B cell (primary cell): ENCODE data around the gene MMRN2. TPM values are rescaled to one million over a fixed set of nuclear protein-coding genes. Genes with fewer than 3 reads are reported as not detected.
"Not testable (repeated sequence)": the region's sequence is repeated elsewhere in the genome, so short reads cannot be mapped to it uniquely, and the experiment has no call there.

Experiments used
- ATAC-seq: fragments of 200-7000 bp; cut with Tn5 transposase; one replicate; pipeline ENCODE4 v1.10.0; 2021; ENCODE audit warnings: low read depth, mild to moderate bottlenecking, moderate number of reproducible peaks, moderate library complexity
- CTCF ChIA-PET: fragments of 350-600 bp; sonication (Branson Sonifier 250); formaldehyde crosslinking; loops from one replicate; lab custom pipeline; 2021; ENCODE audit warnings: antibody characterized with exemption, inconsistent platforms; lab: Charles Lee
- POLR2A ChIA-PET: fragments of 350-600 bp; sonication (Branson Sonifier 250); formaldehyde crosslinking; loops from one replicate; lab custom pipeline; 2021; ENCODE audit warnings: antibody characterized with exemption; lab: Charles Lee
- DNase-seq: peaks from one replicate; pipeline ENCODE4 v3.0.0; 2013
- H2AFZ ChIP-seq: 2 replicates; pipeline ENCODE4 v1.6.1; 2012; ENCODE audit warnings: mild to moderate bottlenecking, low read depth, low read length; ENCODE audit not compliant: insufficient read depth, poor library complexity, severe bottlenecking
- H3K27ac ChIP-seq, 2 donors: 1 replicate in 1 of 2; 2 replicates in 1 of 2; pipeline ENCODE4 v1.5.1; 2012 to 2013; ENCODE audit warnings: low read length in 2 of 2, mild to moderate bottlenecking in 2 of 2, moderate library complexity in 1 of 2
- H3K27me3 ChIP-seq, 4 experiments: fragments of 200-600 bp in 1 of 4; sonication (generic) in 1 of 4; replicated peaks in 1 of 4; 1 replicate in 2 of 4; 2 replicates in 2 of 4; pipeline versions ENCODE4 v1.6.1 to v1.7.0; 2013 to 2016; ENCODE audit warnings: low read length in 3 of 4, mild to moderate bottlenecking in 2 of 4, mixed read lengths in 1 of 4, moderate library complexity in 1 of 4; ENCODE audit not compliant: insufficient read depth in 4 of 4, control insufficient read depth in 3 of 4; ENCODE audit errors: control extremely low read depth in 1 of 4
- H3K36me3 ChIP-seq, 2 experiments: replicated peaks in 1 of 2; 1 replicate in 1 of 2; 2 replicates in 1 of 2; pipeline versions ENCODE4 v1.6.1 to v1.7.1; 2013; ENCODE audit warnings: low read length in 1 of 2; ENCODE audit not compliant: insufficient read depth in 2 of 2, control insufficient read depth in 1 of 2; ENCODE audit errors: control extremely low read depth in 1 of 2, extremely low read depth in 1 of 2
- H3K4me1 ChIP-seq, 2 donors: fragments of 200-600 bp in 1 of 2; sonication (generic) in 1 of 2; 1 replicate in 1 of 2; 2 replicates in 1 of 2; pipeline versions ENCODE4 v1.5.1 to v1.6.1; 2013 to 2017; ENCODE audit warnings: low read length in 2 of 2; ENCODE audit not compliant: control insufficient read depth in 2 of 2, insufficient read depth in 2 of 2
- H3K4me2 ChIP-seq: replicated peaks from 2 replicates; pipeline ENCODE3; 2012; ENCODE audit warnings: mild to moderate bottlenecking, low read depth, low read length; ENCODE audit not compliant: poor library complexity, severe bottlenecking
- H3K4me3 ChIP-seq, 5 experiments: fragments of 200-600 bp in 1 of 5; sonication (generic) in 1 of 5; 1 replicate in 3 of 5; 2 replicates in 2 of 5; pipeline versions ENCODE4 v1.5.1 to v1.7.0; 2011 to 2016; ENCODE audit warnings: low read length in 4 of 5, mild to moderate bottlenecking in 4 of 5, low read depth in 2 of 5, control low read depth in 1 of 5, moderate library complexity in 1 of 5; ENCODE audit not compliant: insufficient read depth in 1 of 5; ENCODE audit errors: control extremely low read depth in 1 of 5, extremely low read depth in 1 of 5
- H3K79me2 ChIP-seq: fragments of 200-600 bp; sonication (generic); one replicate; pipeline ENCODE4 v1.6.0; 2016; ENCODE audit warnings: low read length; ENCODE audit not compliant: control insufficient read depth, insufficient read depth
- H3K9ac ChIP-seq: fragments of 200-600 bp; sonication (generic); 2 replicates; pipeline ENCODE4 v1.6.1; 2017; ENCODE audit warnings: mild to moderate bottlenecking, low read length, moderate library complexity
- H3K9me3 ChIP-seq, 3 donors: one replicate each; pipeline versions ENCODE4 v1.6.1 to v1.7.1; 2013; ENCODE audit warnings: low read length in 2 of 3; ENCODE audit not compliant: control insufficient read depth in 2 of 3, insufficient read depth in 1 of 3; ENCODE audit errors: control extremely low read depth in 1 of 3
- H4K20me1 ChIP-seq: 2 replicates; pipeline ENCODE4 v1.6.0; 2012; ENCODE audit warnings: mild to moderate bottlenecking, low read length; ENCODE audit not compliant: insufficient read depth, control insufficient read depth, poor library complexity, severe bottlenecking
- H3K27ac Mint-ChIP-seq: one replicate; pipeline ENCODE4 v1.8.0; 2021; ENCODE audit warnings: mixed read lengths
- H3K27me3 Mint-ChIP-seq: one replicate; pipeline ENCODE4 v1.8.0; 2021; ENCODE audit warnings: mixed read lengths
- H3K4me1 Mint-ChIP-seq: one replicate; pipeline ENCODE4 v1.8.0; 2021; ENCODE audit warnings: mixed read lengths
- H3K4me3 Mint-ChIP-seq: one replicate; pipeline ENCODE4 v1.8.0; 2021; ENCODE audit warnings: mixed read lengths
- H3K9me3 Mint-ChIP-seq: one replicate; pipeline ENCODE4 v1.8.0; 2022; ENCODE audit warnings: mixed read lengths; ENCODE audit not compliant: insufficient read depth
- EZH2 ChIP-seq: IDR thresholded peaks from 2 replicates; pipeline ENCODE4 v1.6.1; 2012; ENCODE audit warnings: borderline replicate concordance, low read depth, mild to moderate bottlenecking, moderate library complexity, low read length; ENCODE audit not compliant: insufficient read depth, poor library complexity, severe bottlenecking
- WGBS: methylation state at CpG from one replicate; pipeline ENCODE4 v1.1.5; 2013; ENCODE audit warnings: missing lambda C conversion rate; ENCODE audit not compliant: insufficient coverage; 5-methylcytosine and 5-hydroxymethylcytosine counted together
- intact Hi-C: fragments of 100-400 bp; cut with micrococcal nuclease; formaldehyde crosslinking; loops from one replicate; pipeline ENCODE4 v1.10.0; 2022
- polyA plus RNA-seq: library from polyadenylated mRNA; depleted of rRNA; stranded (reverse); fragments of >200 nt; gene quantifications from 2 replicates; pipeline ENCODE4 v1.2.3, GENCODE V29; 2012
- total RNA-seq, 2 donors: library from RNA; stranded (reverse); fragments of 120-200 nt in 1 of 2; gene quantifications; 1 replicate in 1 of 2; 2 replicates in 1 of 2; pipeline versions ENCODE4 v1.2.3 to v1.2.4, GENCODE V29; 2013 to 2022
- TF ChIP-seq, protein P1 (sequence below): fragments of 200-600 bp; IDR thresholded peaks from one replicate; pipeline ENCODE4 v1.8.0; 2022; ENCODE audit warnings: antibody characterized with exemption, mild to moderate bottlenecking

The MMRN2 gene
- total and polyA plus RNA-seq, 2 donors (not counting 1 experiment from before 2014, with no cell fraction given) = 1.0 to 1.1 TPM

DNA sequence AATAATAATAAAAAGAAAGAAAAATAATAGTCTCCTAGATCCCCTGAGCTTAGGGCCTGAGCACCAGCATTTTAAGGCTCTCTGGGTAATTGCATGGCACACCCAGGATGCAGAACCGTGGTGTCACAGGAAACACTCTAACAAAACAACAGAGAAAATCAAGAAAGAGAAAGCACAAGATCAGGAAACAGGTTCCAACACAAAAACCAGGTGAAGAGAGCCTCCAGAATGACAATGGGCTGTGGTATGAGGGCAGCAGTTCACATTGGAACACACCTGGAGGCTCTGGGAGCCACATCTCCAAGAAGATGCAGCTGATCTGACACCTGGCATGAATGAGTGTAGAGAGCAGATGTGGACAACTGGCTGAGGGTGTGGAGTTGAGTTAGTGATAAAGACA lies 7.1 kb downstream of the MMRN2 start:
- Histone ChIP-seq H3K4me3 (no peak overlapping the region), H3K27ac (no peak overlapping the region)

GRCh38 chr10:86947806-86948205 lies 9.6 kb downstream of the MMRN2 start:
- H3K4me3 ChIP-seq, H3K79me2 ChIP-seq, H2AFZ ChIP-seq, H3K36me3 ChIP-seq, POLR2A ChIA-PET, H3K27me3 Mint-ChIP-seq, ATAC-seq, intact Hi-C loops, H3K4me1 ChIP-seq, CTCF ChIA-PET, H4K20me1 ChIP-seq, H3K9me3 Mint-ChIP-seq, H3K4me3 Mint-ChIP-seq, H3K27ac ChIP-seq, H3K27ac Mint-ChIP-seq, H3K4me1 Mint-ChIP-seq, DNase-seq, H3K9ac ChIP-seq, H3K4me2 ChIP-seq: not testable (repeated sequence)
- Histone ChIP-seq H3K9me3 (peaks cover 0 to 17% (median 3%) of the 10 kb centered on the region in 3 donors), H3K27me3 (peaks cover 0 to 10% (median 0%) of the 10 kb centered on the region in 4 experiments)
- 90% methylated on average over 2 of the region's 4 CpGs for WGBS

More for the DNA sequence above, 7.1 kb downstream of the MMRN2 start:
- Mint-ChIP-seq H3K4me1 (no peaks in the 10 kb centered on the region), H3K27me3 (peaks cover 7% of the 10 kb centered on the region), H3K27ac (no peak overlapping the region), H3K9me3 (peaks cover 7% of the 10 kb centered on the region), H3K4me3 (no peak overlapping the region)
- ChIA-PET POLR2A (no interaction called here), CTCF (no interaction called here)
- Histone ChIP-seq H2AFZ (no peak overlapping the region), H3K79me2 (no peaks in the 10 kb centered on the region), H3K9ac (no peak overlapping the region), H3K4me2 (no peak overlapping the region), H3K9me3 (peaks cover 0 to 24% (median 6%) of the 10 kb centered on the region in 3 donors), H3K4me1 (no peaks in the 10 kb centered on the region), H4K20me1 (no peaks in the 10 kb centered on the region), H3K36me3 (no peaks in the 10 kb centered on the region), H3K27me3 (peaks cover 0 to 10% (median 0%) of the 10 kb centered on the region in 4 experiments)
- intact Hi-C loops = no loop called here
- TF ChIP-seq, protein P1, sequence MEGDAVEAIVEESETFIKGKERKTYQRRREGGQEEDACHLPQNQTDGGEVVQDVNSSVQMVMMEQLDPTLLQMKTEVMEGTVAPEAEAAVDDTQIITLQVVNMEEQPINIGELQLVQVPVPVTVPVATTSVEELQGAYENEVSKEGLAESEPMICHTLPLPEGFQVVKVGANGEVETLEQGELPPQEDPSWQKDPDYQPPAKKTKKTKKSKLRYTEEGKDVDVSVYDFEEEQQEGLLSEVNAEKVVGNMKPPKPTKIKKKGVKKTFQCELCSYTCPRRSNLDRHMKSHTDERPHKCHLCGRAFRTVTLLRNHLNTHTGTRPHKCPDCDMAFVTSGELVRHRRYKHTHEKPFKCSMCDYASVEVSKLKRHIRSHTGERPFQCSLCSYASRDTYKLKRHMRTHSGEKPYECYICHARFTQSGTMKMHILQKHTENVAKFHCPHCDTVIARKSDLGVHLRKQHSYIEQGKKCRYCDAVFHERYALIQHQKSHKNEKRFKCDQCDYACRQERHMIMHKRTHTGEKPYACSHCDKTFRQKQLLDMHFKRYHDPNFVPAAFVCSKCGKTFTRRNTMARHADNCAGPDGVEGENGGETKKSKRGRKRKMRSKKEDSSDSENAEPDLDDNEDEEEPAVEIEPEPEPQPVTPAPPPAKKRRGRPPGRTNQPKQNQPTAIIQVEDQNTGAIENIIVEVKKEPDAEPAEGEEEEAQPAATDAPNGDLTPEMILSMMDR = no peak
- TF ChIP-seq EZH2 = no peak
- WGBS = 20% methylated on average over 1 of the region's 1 CpG
- DNase-seq = no peak
- no peak for ATAC-seq
